BJ (cell line): ENCODE data around the gene MEIKIN. TPM values are rescaled to one million over a fixed set of nuclear protein-coding genes. Genes with fewer than 3 reads are reported as not detected.

Experiments
- CTCF ChIA-PET: fragments of 350-600 bp; formaldehyde crosslinking; extraction: SDS; loops from one replicate; lab custom pipeline; 2021; ENCODE audit warnings: antibody characterized with exemption, inconsistent platforms; lab: Yijun Ruan, JAX
- POLR2A ChIA-PET: fragments of 300-600 bp; sonication (Branson Sonifier 250); formaldehyde crosslinking; extraction: SDS; loops from one replicate; lab custom pipeline; 2021; ENCODE audit warnings: antibody characterized with exemption; lab: Charles Lee
- DNase-seq: peaks from one replicate; pipeline ENCODE4 v3.0.0-alpha.2; 2011; ENCODE audit warnings: low read depth
- H3K27me3 ChIP-seq: 2 replicates; pipeline ENCODE4 v1.6.0; 2011; ENCODE audit warnings: low read length; ENCODE audit not compliant: control insufficient read depth, insufficient read depth
- H3K36me3 ChIP-seq: 2 replicates; pipeline ENCODE4 v1.5.1; 2011; ENCODE audit warnings: low read length; ENCODE audit not compliant: control insufficient read depth, insufficient read depth
- H3K4me3 ChIP-seq: 2 replicates; pipeline ENCODE4 v1.5.1; 2011; ENCODE audit warnings: low read depth, mild to moderate bottlenecking, control low read depth, low read length
- CTCF ChIP-seq: IDR thresholded peaks from 2 replicates; pipeline ENCODE4 v1.5.1; 2011; ENCODE audit warnings: low read depth, mild to moderate bottlenecking, control low read depth, inconsistent platforms, low read length, moderate library complexity; ENCODE audit not compliant: insufficient read depth
- polyA plus RNA-seq: library from polyadenylated mRNA; depleted of rRNA; stranded (reverse); fragments of >200 nt; gene quantifications from 2 replicates; pipeline ENCODE4 v1.2.3, GENCODE V29; 2011

The MEIKIN gene
- polyA plus RNA-seq, 1 experiment: not detected

- Histone ChIP-seq H3K36me3 (no peaks in the 10 kb centered on the region), H3K4me3 (no peak overlapping the region), H3K27me3 (peaks cover 3% of the 10 kb centered on the region)
- ChIA-PET CTCF (interaction anchor here (2.1 kb wide), 1 partner anchor 15 kb away, joined by 9 read pairs; no protein-coding TSS in a partner anchor), POLR2A (no interaction called here)
- DNase-seq: no peak
- TF ChIP-seq CTCF: no peak
Observed at GRCh38 chr5:131992370-131992769, 46.9 kb upstream of the MEIKIN start.

- Histone ChIP-seq H3K27me3 (peaks cover 3% of the 10 kb centered on the region), H3K4me3 (no peak overlapping the region), H3K36me3 (no peaks in the 10 kb centered on the region)
- no peak for DNase-seq
- ChIA-PET POLR2A (no interaction called here), CTCF (interaction anchor here (2.1 kb wide), 1 partner anchor 16 kb away, joined by 9 read pairs; no protein-coding TSS in a partner anchor)
- TF ChIP-seq CTCF: no peak
Observed at GRCh38 chr5:131991593-131992324, 46.3 kb upstream of the MEIKIN start.

GRCh38 chr5:131990716-131991115 is 45.3 kb upstream of the MEIKIN start:
- no peak for DNase-seq
- POLR2A ChIA-PET: interaction anchor here (0.6 kb wide), 1 partner anchor 194 kb away, joined by 4 read pairs; the partner anchor contains the start of gene FNIP1
- Histone ChIP-seq H3K36me3 (no peaks in the 10 kb centered on the region), H3K4me3 (no peak overlapping the region), H3K27me3 (peaks cover 3% of the 10 kb centered on the region)
- CTCF ChIA-PET: no interaction called here
- TF ChIP-seq CTCF: no peak

- Histone ChIP-seq H3K36me3 (no peaks in the 10 kb centered on the region), H3K4me3 (no peak overlapping the region), H3K27me3 (peaks cover 2% of the 10 kb centered on the region)
- TF ChIP-seq CTCF: no peak
- DNase-seq: no peak
- CTCF ChIA-PET: interaction anchor here (1.0 kb wide), 1 partner anchor 9 kb away, joined by 3 read pairs; no protein-coding TSS in a partner anchor
- POLR2A ChIA-PET: no interaction called here
Observed at GRCh38 chr5:131988601-131989000, 43.1 kb upstream of the MEIKIN start.

GRCh38 chr5:131987251-131987650 is 41.8 kb upstream of the MEIKIN start:
- Histone ChIP-seq H3K27me3 (no peaks in the 10 kb centered on the region; the same call in 1 of the 2 replicates), H3K36me3 (no peaks in the 10 kb centered on the region), H3K4me3 (no peak overlapping the region)
- POLR2A ChIA-PET: no interaction called here
- TF ChIP-seq CTCF: no peak
- CTCF ChIA-PET: interaction anchor here (0.9 kb wide), 1 partner anchor 12 kb away, joined by 3 read pairs; no protein-coding TSS in a partner anchor
- DNase-seq: no peak
